GM13976 (cell line): ENCODE results near the gene CD82.

Experiments
- DNase-seq: peaks from one replicate; pipeline ENCODE4 v3.0.0; 2012; ENCODE audit warnings: low spot score
- CTCF ChIP-seq: IDR thresholded peaks from 2 replicates; pipeline ENCODE4 v1.5.1; 2012; ENCODE audit warnings: borderline replicate concordance, mild to moderate bottlenecking; ENCODE audit not compliant: insufficient read depth; ENCODE audit errors: extremely low read depth, missing control alignments, control extremely low read depth
- in situ Hi-C: fragments of 300-500 bp; cut with MboI; formaldehyde crosslinking; loops from one replicate; pipeline ENCODE4 v1.12.0; 2022; ENCODE audit warnings: low sequenced_read_pairs, mixed read lengths, inconsistent platforms; ENCODE audit not compliant: unreplicated experiment

The CD82 gene

GRCh38 chr11:44561275-44561805 is 4.1 kb upstream of the CD82 start:
- DNase-seq: no peak
- in situ Hi-C loops: no loop called here
- TF ChIP-seq CTCF: no peak

GRCh38 chr11:44561964-44562734 is 3.3 kb upstream of the CD82 start:
- DNase-seq: no peak
- in situ Hi-C loops: no loop called here
- no peak for TF ChIP-seq CTCF

GRCh38 chr11:44562845-44563460 is 2.5 kb upstream of the CD82 start:
- in situ Hi-C loops: no loop called here

GRCh38 chr11:44563711-44564110 is 1.8 kb upstream of the CD82 start:
- no peak for DNase-seq
- in situ Hi-C loops: no loop called here
- TF ChIP-seq CTCF: no peak

More at GRCh38 chr11:44562845-44563460, 2.5 kb upstream of the CD82 start:
- TF ChIP-seq CTCF: no peak
- DNase-seq: no peak

GRCh38 chr11:44564166-44564565 is 1.3 kb upstream of the CD82 start:
- in situ Hi-C loops: no loop called here
- no peak for TF ChIP-seq CTCF
- DNase-seq: no peak

GRCh38 chr11:44564670-44565210 is 723 bp upstream of the CD82 start:
- no peak for TF ChIP-seq CTCF
- no peak for DNase-seq
- in situ Hi-C loops: loop anchor here (5.0 kb wide), 1 partner anchor 43 kb away; no protein-coding TSS in a partner anchor
